Prostate gland (tissue), 2 donors: ENCODE results near the gene NECTIN4.

Source experiments
- POLR2A ChIP-seq: fragments of 450-650 bp; IDR thresholded peaks from one replicate; pipeline ENCODE4 v1.6.1; 2016; ENCODE audit warnings: antibody characterized with exemption, mild to moderate bottlenecking
- POLR2AphosphoS5 ChIP-seq: sonication (generic); formaldehyde crosslinking; IDR thresholded peaks from one replicate; pipeline ENCODE4 v1.6.1; 2017; ENCODE audit warnings: antibody characterized with exemption
- TF ChIP-seq, protein P1 (sequence below), 4 experiments: fragments of 200-600 bp in 2 of 4; fragments of 450-650 bp in 2 of 4; sonication (generic) in 2 of 4; IDR thresholded peaks; 1 replicate in 3 of 4; 2 replicates in 1 of 4; pipeline ENCODE4 v1.5.1; 2016 to 2019; ENCODE audit warnings: antibody characterized with exemption in 4 of 4, mild to moderate bottlenecking in 2 of 4, moderate library complexity in 2 of 4

DNA sequence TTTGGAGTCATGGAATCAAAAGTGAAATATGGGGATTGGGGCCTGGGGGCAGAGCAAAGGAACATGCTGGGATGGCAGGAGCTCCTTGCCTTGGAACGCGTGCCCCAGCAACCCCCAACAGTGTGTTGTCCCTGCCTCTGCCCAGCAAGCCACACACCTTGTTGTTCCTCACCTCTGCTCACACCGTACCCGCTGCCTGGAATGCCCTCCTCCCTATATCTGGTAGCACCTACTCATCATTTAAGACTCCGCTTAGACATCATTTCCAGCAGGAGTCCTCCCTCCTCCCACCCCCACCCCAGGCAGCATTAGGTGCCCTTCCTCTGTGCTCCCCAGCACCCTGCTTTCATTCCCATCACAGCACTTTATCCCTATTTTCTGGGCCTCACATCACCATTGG is 7.8 kb downstream of the NECTIN4 start:
- TF ChIP-seq POLR2A (no peak), POLR2AphosphoS5 (no peak)
- TF ChIP-seq, protein P1, sequence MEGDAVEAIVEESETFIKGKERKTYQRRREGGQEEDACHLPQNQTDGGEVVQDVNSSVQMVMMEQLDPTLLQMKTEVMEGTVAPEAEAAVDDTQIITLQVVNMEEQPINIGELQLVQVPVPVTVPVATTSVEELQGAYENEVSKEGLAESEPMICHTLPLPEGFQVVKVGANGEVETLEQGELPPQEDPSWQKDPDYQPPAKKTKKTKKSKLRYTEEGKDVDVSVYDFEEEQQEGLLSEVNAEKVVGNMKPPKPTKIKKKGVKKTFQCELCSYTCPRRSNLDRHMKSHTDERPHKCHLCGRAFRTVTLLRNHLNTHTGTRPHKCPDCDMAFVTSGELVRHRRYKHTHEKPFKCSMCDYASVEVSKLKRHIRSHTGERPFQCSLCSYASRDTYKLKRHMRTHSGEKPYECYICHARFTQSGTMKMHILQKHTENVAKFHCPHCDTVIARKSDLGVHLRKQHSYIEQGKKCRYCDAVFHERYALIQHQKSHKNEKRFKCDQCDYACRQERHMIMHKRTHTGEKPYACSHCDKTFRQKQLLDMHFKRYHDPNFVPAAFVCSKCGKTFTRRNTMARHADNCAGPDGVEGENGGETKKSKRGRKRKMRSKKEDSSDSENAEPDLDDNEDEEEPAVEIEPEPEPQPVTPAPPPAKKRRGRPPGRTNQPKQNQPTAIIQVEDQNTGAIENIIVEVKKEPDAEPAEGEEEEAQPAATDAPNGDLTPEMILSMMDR (IDR thresholded peaks at IDR 0.05): no peak
